HG03196 (cell line): Measurements from ENCODE around the gene ZBED4.
"Not testable (repeated sequence)": the region's sequence is repeated elsewhere in the genome, so short reads cannot be mapped to it uniquely, and the experiment has no call there.

Experiments used
- ATAC-seq: cut with Tn5 transposase; IDR thresholded peaks from one replicate; pipeline ENCODE4 v1.9.1; 2021; ENCODE audit not compliant: unreplicated experiment

ZBED4 gene

GRCh38 chr22:49826603-49827270 is 26.9 kb upstream of the ZBED4 start:
- ATAC-seq: no peak

GRCh38 chr22:49827271-49827852 is 26.3 kb upstream of the ZBED4 start:
- ATAC-seq: no peak

- no peak for ATAC-seq
These were observed 25.6 kb upstream of the ZBED4 start, which contains the start of gene BRD1 for GRCh38 chr22:49827853-49828598. TSS of gene BRD1 (minus strand) at chr22:49827873. CDS start at chr22:49824317, 3,556 bp downstream.

- ATAC-seq: no peak
These were observed 25.1 kb upstream of the ZBED4 start for GRCh38 chr22:49828599-49828965.

- no peak for ATAC-seq
These were observed 24.4 kb upstream of the ZBED4 start for GRCh38 chr22:49829044-49829853.

GRCh38 chr22:49833340-49834007 is 20.2 kb upstream of the ZBED4 start:
- ATAC-seq: no peak

GRCh38 chr22:49838771-49839717 is 14.6 kb upstream of the ZBED4 start:
- no peak for ATAC-seq

GRCh38 chr22:49845241-49845640 is 8.4 kb upstream of the ZBED4 start:
- ATAC-seq: no peak

- no peak for ATAC-seq
These were observed 7.8 kb upstream of the ZBED4 start for GRCh38 chr22:49845666-49846459.

- no peak for ATAC-seq
These were observed 5.6 kb upstream of the ZBED4 start for GRCh38 chr22:49847751-49848689.

- no peak for ATAC-seq
These were observed 4.9 kb upstream of the ZBED4 start for GRCh38 chr22:49848690-49849160.

GRCh38 chr22:49849161-49850020 is 4.3 kb upstream of the ZBED4 start:
- ATAC-seq: no peak

- no peak for ATAC-seq
These were observed 3.4 kb upstream of the ZBED4 start for GRCh38 chr22:49850021-49850911.

- ATAC-seq: no peak
These were observed 2.5 kb upstream of the ZBED4 start for GRCh38 chr22:49850959-49851802.

GRCh38 chr22:49852568-49852897 is 1.1 kb upstream of the ZBED4 start:
- not testable (repeated sequence) for ATAC-seq
